Epidermal melanocyte (primary cell): ENCODE measurements around the gene COLEC12.

Experiments used
- DNase-seq: peaks from one replicate; pipeline ENCODE4 v3.0.0; 2011; ENCODE audit warnings: low spot score; ENCODE audit not compliant: insufficient read length

The COLEC12 gene

DNA sequence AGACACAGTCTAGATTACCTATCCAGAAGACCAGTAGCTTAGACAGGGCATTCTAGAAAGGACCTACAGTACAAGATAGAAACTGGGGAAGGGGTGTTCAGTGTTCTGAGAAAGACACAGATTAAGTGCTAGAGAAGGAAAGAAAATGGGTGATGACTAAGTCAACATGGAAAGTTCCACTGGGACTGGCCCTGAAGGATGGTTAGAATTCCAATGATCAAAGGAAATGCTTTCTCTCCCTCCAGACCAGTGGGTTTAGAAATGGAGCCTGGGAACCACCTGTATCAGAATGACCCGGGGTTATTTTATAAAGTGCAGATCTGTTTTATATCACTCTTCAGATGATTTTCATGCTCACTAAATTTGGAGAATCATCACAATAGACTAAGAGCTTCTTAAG lies 5.8 kb upstream of the COLEC12 start:
- no peak for DNase-seq

DNA sequence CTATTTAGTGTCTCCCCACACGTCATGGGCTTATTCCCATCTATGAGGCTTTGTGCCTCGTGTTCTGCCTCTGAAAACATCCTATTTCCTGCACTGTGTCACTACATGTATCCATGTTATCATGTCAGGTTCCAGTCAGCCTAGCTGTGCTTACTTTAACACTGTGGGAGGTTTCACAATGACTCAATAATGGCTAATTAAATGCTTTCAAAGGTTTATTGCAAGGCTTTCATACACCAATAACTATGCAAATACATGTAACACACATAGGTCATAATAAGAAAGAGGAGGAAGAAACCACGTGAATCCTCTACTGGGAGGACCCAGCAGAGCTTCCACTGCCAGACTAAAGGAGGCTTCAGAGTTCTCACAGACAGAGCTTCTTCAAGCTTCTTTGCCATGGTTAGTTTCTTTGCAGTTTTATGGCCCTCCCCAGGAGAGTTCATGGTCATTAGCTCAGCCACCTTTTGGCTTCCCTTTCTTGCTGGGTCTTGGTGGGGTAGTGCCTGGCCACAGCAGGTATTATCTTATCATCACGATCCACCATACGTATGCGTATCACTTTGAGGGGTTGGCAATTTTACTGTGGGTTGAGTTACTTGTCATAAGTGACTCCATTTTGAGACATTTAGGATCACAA lies 5.1 kb upstream of the COLEC12 start:
- DNase-seq, result no peak

DNA sequence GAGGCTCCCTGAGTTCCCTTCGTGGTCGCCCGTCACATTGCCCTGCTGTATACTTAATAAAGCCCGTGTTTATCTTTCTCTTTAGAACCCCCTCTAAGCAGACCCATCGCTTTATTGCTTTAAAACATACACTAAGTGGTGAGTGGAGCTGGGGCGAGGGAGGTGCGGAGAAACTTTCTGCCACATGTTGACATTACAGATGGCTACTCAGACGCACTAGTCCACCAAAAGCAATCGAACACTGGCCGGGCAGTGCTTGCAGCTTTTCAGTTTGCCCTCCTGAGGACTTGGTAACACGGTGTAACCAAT lies 859 bp upstream of the COLEC12 start:
- no peak for DNase-seq

DNA sequence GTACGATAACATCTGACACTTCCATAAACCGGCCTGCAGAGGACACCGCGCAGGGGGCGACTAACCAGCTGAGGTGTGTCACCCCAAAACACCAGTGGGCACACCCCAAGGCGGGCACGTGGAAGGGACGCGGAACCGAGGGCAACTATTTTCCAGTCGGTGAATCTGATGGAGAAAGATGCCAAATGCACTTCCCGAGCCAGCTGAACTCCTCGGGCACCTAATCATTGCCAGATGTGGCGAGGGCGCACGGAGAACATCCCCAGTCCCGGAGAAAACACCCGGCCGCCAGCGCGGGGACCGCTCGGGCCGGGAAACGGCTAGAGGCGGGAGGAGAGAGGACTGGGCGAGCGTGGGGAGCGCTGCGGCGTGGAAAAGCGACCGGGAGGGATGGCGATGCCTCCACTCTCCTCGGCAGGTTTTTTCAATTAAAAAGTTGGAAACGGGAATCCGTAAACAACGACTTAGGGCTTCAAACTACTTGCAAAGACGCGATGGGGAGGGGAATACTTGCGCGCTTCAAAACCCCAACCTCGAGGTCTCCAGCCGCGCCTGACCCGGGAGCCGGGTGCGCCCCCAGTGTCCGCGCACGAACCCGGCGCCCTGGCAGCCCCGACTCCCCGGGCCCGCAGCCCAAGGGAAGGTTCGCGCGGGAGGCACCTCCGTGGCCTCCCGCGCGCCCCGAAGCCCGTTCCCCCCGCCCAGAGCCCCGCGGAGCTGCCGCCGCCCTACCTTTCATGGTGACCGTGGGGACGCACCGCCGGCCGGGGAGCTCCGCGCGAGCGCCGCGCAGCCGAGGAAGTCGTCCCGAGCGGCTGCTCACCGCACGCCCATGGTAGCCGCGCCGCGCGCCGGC lies 497 bp downstream of the COLEC12 start:
- DNase-seq, result no peak

DNA sequence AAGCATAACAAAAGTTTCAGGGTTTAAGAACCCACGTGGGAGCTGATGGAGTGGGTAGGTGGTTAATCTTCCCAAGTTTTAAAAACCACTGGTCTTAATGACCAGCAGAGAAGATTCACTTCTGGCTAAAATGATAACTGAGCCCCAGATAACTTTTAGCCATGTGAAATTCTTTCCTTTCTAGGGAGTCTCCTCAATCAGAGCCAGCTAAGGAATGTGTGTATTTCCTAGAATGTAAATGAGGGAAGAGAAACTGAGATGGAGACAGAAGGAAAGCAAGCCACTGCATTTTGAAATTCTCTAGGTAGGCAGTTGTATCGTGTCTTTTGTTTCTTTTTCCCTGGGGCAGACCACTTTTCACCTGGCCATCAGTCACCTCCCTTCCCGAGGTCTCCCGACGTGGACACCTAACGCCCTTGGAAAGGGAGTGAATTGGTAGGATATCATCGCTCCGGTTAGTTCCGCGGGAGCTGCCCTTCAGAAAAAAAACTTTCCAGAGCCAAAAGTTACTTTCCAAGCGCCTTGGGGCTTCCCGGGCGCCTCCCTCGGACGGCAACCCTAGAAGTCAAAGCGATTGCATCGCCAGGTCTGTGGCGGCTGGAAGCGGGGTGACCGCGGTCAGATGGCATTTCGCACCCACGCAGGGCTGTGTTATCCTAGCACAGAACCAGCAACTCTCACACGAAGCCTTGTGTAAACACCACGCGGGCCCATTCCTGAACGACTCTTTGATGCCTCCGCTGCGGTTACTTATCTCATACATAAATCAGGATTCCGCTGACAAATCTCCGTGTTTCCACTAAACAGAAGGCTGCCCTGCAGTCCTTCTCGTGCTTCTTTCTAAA lies 1.3 kb downstream of the COLEC12 start:
- DNase-seq, result no peak

DNA sequence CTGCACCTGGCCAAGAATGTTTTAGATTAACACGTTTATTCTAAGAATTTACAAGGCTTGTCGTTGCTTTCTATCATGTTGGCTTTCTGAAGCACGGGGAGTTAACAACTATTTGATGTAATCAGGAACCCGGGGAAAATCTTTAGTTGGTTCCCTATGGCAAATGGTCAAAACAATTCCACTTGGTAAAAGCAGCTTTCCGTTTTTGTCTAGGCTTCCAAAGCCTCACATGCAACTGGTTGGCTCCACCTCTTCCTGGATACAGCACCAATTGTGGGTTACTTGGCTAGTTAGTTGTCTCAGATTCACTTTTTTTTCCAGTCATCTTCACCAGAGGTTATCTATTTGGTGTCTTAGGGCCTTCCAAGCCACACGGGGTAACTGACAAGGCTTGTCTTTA lies 2.8 kb downstream of the COLEC12 start:
- no peak for DNase-seq

DNA sequence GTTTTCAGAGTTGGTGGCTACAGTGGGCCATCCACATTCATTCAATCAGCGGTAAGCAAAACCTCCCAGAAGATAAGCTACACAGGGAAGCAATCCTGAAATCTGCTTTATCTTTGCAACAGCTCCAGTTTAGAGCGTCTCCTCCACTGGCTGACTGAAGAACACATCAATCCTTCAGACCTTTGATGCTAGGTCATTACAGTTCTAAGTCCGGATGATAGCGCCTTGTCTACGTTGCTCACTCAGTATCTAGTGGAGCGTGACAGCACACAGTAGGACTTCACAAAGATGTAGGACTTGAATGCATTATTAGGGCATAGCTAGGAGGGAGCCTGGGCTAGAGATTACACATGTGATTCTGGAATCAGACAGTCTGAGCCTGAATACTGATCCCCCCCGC lies 5.0 kb downstream of the COLEC12 start:
- DNase-seq, result no peak

DNA sequence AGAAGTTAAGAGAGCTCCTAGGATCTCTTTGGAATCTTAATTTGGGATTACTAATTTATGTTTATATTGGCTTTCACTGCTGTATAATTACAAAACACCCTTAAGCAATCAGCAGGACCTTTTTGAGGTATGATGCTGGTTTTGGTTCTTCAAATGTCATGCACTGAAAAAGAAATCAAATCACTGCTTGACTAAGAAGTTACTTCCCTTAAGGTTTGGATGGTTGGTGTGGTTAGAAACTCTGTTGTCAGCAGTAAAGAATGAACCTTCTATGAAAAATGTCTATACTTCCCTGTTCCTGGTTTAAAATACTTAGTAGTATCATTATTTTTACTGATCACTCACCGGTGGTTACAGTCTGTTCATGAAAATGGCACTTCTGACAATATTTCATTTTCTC lies 5.5 kb downstream of the COLEC12 start:
- no peak for DNase-seq

DNA sequence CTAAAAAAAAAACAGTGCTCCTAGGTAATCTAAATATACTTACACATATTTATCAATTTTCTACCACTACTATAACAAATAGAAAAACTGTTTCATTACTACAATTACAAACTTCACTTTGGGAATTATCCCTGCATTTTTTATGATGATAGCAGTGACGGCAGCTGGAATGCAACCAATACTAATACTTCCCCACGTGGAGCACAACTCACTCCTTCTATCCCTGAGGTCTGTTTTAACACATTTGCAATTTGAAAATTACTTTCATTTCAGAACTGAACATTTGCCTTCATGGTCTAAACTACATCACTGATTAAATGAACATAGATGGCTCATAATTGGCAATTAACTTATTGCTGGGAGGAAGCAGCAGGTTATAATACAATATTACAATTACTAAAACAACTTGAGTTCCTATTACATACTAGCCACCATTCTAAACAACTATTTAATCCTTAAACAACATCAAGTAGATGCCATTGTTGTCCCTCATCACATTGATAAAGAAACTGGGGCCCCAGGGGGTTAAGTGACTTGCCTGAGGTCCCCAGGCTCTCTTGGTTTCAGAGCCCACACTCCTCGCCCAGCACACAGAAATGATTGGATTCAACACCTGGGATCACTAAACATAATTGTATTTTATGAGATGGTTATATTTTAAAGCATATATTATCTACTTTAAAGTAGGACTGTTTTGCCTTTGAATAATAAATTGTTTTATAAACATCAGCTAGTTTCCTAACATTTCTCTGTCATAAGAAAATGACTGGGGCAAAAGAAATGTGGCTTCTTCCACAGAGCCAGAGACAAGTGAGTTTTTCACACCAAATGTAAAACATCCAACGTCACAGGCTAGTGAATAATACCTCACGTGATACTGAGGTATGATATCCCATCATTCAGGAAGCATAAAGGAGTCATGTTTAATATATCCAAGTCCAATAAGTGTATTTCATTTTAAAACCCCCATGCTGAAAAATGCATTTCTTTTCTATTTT lies 6.2 kb downstream of the COLEC12 start:
- no peak for DNase-seq

DNA sequence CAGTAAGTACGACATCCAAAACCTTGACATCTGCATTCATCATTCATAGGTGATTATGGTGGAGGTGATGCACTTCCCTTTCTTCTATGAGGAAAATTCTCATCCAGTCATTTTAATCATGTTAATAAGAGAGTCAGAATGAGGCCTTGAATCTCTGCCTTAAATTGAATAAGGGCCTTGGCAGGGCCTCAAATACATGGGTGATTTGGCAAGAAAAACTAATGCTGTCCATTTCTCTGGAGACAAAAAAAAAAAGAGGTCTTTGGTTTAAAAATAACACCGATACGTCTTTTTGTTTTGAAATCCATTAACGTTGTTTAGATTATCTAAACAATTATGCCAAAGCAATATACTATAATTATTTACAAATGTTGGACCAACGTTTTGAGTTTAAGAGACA lies 8.1 kb downstream of the COLEC12 start:
- DNase-seq, result no peak

DNA sequence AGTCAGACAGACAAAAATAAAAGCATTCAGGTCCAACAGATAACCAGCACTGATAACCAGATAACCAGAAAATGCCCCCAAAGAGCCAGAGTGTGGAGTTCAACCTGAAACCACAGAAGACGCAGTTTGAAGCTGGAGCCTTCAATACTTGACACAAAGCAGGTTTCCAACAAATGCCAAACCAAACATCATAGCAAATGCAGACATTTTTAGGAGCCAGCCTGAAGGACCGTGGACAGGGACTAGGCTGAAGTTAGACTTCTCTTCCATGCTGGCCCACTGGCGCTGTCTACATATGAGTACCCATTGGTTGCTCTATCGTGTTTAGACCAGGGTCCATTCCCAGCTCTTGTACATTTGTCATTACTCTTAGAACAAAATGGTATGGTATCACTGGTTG lies 9.9 kb downstream of the COLEC12 start:
- DNase-seq, result no peak

DNA sequence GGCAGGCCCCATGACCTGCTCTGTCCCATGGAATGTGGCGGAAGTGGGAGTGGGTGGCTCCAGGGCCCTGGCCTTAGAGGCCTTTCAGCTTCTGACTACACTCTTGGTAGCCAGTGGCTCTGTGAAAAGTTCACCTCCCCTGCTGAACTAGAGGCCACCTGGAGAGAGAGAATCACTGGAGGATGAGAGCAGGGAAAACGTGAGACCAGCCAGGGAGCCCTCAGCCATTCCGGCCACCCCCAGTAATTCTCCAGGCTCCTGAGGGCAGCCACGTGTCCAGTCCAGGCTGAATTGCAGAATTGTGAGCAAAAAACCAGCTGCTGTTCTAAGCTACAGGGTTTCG lies 10.5 kb downstream of the COLEC12 start:
- DNase-seq, result no peak

DNA sequence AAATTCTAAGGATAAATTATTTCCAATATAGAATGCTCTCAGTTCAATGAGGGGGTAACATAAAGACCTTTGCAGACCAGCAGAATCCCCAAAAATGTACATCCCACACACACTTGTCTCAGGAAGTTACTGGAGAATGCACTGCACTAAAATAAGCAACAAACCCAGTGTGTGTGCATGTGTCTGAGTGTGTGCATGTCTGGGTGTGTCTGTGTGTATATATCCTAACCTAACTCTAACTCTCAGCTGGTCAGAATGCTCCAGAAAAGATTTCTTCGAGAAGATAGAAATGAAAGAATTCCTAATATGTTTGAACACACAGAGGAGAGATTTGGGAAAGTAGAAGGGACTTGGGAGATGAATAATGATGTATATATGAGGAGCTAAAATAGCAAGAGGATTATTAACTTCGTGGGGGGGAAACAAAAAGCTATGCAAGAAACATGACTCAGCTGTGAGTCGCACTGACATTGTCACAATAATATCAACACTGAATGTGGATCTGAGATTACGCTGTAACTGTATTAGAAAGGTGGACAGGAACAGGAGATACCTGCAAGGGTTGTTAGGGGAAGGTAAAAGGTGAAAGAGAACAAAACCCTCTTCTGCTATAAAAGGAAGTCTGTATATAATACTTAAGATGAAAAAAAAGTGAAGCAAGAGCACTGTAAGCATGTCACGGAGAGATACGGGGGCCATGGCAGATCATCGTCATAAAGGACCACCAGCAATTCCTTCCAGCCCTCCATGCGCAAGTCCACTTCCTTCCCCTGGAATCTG lies 11.1 kb downstream of the COLEC12 start:
- no peak for DNase-seq

DNA sequence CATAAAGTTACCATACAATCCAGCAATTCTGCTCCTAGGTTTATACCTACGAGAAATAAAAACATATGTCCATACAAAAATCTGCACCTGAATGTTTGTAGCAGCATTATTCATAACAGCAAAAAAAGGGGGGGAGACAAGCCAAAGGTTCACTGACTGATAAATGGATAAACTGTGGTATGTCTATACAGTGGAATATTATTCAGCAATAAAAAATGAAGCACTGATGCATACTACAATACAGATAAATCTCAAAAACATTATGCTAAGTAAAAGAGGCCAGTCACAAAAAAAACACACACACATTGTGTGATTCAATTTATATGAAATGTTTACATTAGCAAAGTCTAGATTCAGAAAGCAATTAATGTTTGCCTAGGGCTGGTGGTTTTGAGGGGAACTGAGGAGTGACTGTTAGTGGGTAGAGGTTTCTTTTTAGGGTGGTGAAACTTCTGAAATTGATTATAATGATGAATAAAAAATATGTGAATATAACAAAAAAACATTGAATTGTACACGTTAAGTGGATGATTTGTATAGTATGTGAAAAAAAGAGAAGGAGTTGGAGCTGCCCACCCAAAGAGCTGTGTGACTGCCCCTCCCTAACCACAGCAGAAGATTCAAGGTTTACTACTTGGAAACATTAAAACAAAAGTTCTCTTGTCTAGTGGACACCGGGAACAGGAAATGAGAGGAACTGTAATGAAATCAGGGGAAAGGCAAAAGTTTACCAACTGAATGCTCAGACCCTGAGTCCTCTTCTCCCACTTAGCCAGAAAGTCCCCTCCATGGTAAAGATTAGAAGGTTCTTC lies 13.4 kb downstream of the COLEC12 start:
- no peak for DNase-seq

DNA sequence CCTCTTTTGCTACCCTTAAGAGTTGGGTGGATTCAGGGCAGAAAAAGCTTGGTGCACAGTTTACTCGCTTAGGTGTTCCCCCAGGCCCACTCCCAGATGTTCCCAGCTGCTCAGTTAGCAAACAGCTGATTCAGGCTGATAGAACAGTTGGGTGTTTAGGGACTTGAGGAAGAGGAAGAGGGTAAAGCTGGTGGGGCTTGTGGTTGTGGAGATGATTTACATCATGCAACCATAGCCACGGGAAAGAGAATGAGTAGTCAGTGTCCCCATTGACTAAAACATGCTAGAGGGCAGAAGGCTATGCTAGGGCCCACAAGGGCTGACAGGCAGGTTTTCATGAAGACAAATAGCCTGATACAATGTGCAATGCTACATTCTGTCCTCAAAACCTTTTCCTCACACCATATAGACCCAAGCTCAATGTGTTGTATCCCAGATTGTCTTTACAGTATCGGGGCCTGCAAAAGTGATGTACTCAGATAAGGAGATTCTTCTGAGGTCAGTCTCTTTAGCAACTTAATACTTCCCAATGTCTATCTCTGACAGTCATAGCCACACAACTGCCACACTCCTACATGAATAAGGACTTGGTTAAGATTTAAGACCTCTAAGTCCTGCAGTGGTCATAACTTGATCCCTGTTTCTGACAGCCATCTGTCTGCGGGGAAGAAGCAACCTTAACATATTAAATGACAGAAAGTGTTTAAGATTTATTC lies 15.6 kb downstream of the COLEC12 start:
- no peak for DNase-seq

DNA sequence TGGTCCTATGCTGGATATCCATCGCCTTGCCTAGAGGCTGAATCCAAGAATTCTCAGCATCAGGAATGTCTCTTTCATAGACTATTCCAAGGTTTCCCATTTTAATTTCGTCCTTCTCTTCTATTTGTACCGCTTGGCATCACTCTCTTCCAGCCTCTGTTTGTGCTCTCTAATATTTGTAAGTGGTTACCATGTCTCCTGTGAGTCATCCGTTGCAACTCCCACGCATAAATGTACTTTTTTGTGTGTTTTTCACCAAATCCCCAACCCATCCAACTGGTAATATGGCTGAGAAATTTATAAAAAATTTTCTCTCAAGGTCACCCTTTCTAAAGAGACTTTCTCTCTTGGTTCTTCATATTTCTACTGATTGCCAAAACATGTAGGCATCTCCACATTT lies 21.8 kb downstream of the COLEC12 start:
- DNase-seq, result no peak

DNA sequence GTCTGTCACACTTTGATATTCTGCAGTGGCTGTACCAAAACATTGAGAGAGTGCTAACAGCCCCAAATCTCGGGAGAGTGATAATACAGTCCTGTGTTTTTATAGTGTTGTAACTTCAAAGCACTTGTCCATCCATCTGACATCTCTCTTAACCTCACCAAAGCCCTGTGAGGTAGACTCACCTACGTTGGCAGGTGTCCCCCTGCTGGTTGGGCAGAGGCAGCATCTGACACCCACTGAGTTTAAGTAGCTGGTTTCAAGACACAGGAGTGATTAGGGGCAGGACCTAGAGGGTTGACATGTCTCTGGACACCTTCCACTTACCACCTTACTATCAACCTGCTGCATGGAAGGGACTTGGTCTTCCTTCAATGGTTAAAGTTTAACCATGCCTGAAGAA lies 22.9 kb downstream of the COLEC12 start:
- DNase-seq, result no peak

DNA sequence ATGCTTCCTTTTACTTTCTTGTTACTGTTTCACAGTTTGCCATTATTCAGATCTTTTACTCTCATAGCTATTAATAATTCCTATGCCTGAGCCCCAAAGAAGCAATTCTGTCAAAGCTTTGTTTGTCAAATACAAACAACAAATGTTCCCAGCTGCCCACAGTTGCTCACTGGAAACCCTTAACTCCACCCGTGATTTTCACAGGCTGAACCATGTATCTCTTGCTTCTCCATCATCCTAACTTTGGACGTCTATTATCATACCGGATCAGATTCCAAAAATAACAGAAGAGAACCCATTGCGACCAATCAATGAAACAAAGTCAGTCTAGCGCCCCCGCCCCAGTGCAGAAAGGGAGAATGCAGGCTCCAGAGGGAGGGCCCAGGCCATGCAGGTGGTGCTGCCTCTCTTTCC lies 24.2 kb downstream of the COLEC12 start:
- no peak for DNase-seq
